Loucy (cell line): ENCODE results near the gene DKK2.

ENCODE experiments used
- H2AFZ ChIP-seq: fragments of 200-600 bp; sonication (generic); 2 replicates; pipeline ENCODE4 v1.6.0; 2016; ENCODE audit warnings: antibody characterized with exemption, mild to moderate bottlenecking, low read length, moderate library complexity
- H3F3A ChIP-seq: fragments of 200-600 bp; 2 replicates; pipeline ENCODE4 v1.6.0; 2016; ENCODE audit warnings: antibody characterized with exemption, low read depth, mild to moderate bottlenecking
- H3K27me3 ChIP-seq: fragments of 200-600 bp; sonication (generic); 2 replicates; pipeline ENCODE4 v1.6.1; 2014; ENCODE audit warnings: low read length, mild to moderate bottlenecking; ENCODE audit not compliant: insufficient read depth, poor library complexity, severe bottlenecking
- H3K36me3 ChIP-seq: fragments of 200-600 bp; sonication (generic); 2 replicates; pipeline ENCODE4 v1.6.1; 2016; ENCODE audit warnings: low read length; ENCODE audit not compliant: insufficient read depth
- H3K4me1 ChIP-seq: fragments of 200-600 bp; sonication (generic); 2 replicates; pipeline ENCODE4 v1.5.1; 2014; ENCODE audit warnings: low read length, mild to moderate bottlenecking; ENCODE audit not compliant: insufficient read depth, poor library complexity, severe bottlenecking
- H3K4me2 ChIP-seq: fragments of 200-600 bp; sonication (generic); 2 replicates; pipeline ENCODE4 v1.6.0; 2014; ENCODE audit warnings: antibody characterized with exemption, low read length, low read depth, mild to moderate bottlenecking; ENCODE audit not compliant: poor library complexity, severe bottlenecking
- H3K4me3 ChIP-seq: fragments of 200-600 bp; sonication (generic); 2 replicates; pipeline ENCODE4 v1.5.1; 2014; ENCODE audit warnings: low read length, mild to moderate bottlenecking, mixed read lengths; ENCODE audit not compliant: poor library complexity, severe bottlenecking
- H3K79me2 ChIP-seq: fragments of 200-600 bp; sonication (generic); 2 replicates; pipeline ENCODE4 v1.6.1; 2014; ENCODE audit warnings: low read length; ENCODE audit not compliant: insufficient read depth
- H3K9ac ChIP-seq: fragments of 200-600 bp; sonication (generic); 2 replicates; pipeline ENCODE4 v1.6.0; 2014; ENCODE audit warnings: mild to moderate bottlenecking, low read depth, low read length, moderate library complexity; ENCODE audit not compliant: poor library complexity, severe bottlenecking
- H3K9me2 ChIP-seq: fragments of 200-600 bp; sonication (generic); replicated peaks from 2 replicates; pipeline ENCODE4 v1.6.1; 2016; ENCODE audit warnings: low read depth, low read length, mixed read lengths
- H3K9me3 ChIP-seq: fragments of 200-600 bp; sonication (generic); 2 replicates; pipeline ENCODE4 v1.6.1; 2014; ENCODE audit warnings: mild to moderate bottlenecking, antibody characterized with exemption, low read length, low read depth; ENCODE audit not compliant: insufficient read depth
- H4K20me1 ChIP-seq: fragments of 200-600 bp; sonication (generic); 2 replicates; pipeline ENCODE4 v1.6.0; 2014; ENCODE audit warnings: antibody characterized with exemption, low read length, mild to moderate bottlenecking; ENCODE audit not compliant: insufficient read depth, poor library complexity, severe bottlenecking
- CTCF ChIP-seq: fragments of 200-600 bp; sonication (generic); conservative IDR thresholded peaks from 2 replicates; pipeline ENCODE4 v1.5.1; 2014; ENCODE audit warnings: mild to moderate bottlenecking, antibody characterized with exemption, low read length
- EZH2phosphoT487 ChIP-seq: fragments of 200-600 bp; IDR thresholded peaks from 2 replicates; pipeline ENCODE4 v1.6.1; 2018; ENCODE audit warnings: antibody characterized with exemption, mild to moderate bottlenecking, moderate library complexity, borderline replicate concordance

The DKK2 gene

GRCh38 chr4:106906728-106907127 is 129.4 kb downstream of the DKK2 start:
- Histone ChIP-seq H3K9me2 (no peaks in the 10 kb centered on the region), H3K4me3 (no peak overlapping the region), H3K9ac (no peak overlapping the region), H3K36me3 (no peaks in the 10 kb centered on the region), H3F3A (no peaks in the 10 kb centered on the region), H3K79me2 (no peaks in the 10 kb centered on the region), H2AFZ (no peak overlapping the region), H3K4me1 (no peaks in the 10 kb centered on the region), H3K27me3 (no peaks in the 10 kb centered on the region), H3K9me3 (no peaks in the 10 kb centered on the region), H3K4me2 (no peak overlapping the region), H4K20me1 (no peaks in the 10 kb centered on the region)
- TF ChIP-seq EZH2phosphoT487 (no peak), CTCF (no peak)

- no peaks in the 10 kb centered on the region for H3K4me1 ChIP-seq
- H3K36me3 ChIP-seq, result no peaks in the 10 kb centered on the region
- no peak overlapping the region for H3K4me3 ChIP-seq
- no peaks in the 10 kb centered on the region for H3K9me2 ChIP-seq
- no peak overlapping the region for H3K9ac ChIP-seq
- H4K20me1 ChIP-seq, result no peaks in the 10 kb centered on the region
- H3K27me3 ChIP-seq, result no peaks in the 10 kb centered on the region
- no peak overlapping the region for H3K4me2 ChIP-seq
- H3K9me3 ChIP-seq, result no peaks in the 10 kb centered on the region
- TF ChIP-seq CTCF (peak; percentile 99), EZH2phosphoT487 (no peak)
- no peaks in the 10 kb centered on the region for H3K79me2 ChIP-seq
- H2AFZ ChIP-seq, result no peak overlapping the region
- H3F3A ChIP-seq, result no peaks in the 10 kb centered on the region
These were observed 137.4 kb downstream of the DKK2 start for GRCh38 chr4:106898621-106899230.

- no peaks in the 10 kb centered on the region for H3K9me3 ChIP-seq
- H2AFZ ChIP-seq, result no peak overlapping the region
- no peak overlapping the region for H3K4me3 ChIP-seq
- no peaks in the 10 kb centered on the region for H3K27me3 ChIP-seq
- no peaks in the 10 kb centered on the region for H3K9me2 ChIP-seq
- H3K4me1 ChIP-seq, result no peaks in the 10 kb centered on the region
- H3K4me2 ChIP-seq, result no peak overlapping the region
- no peaks in the 10 kb centered on the region for H3F3A ChIP-seq
- H3K79me2 ChIP-seq, result no peaks in the 10 kb centered on the region
- no peak for TF ChIP-seq CTCF
- no peak for TF ChIP-seq EZH2phosphoT487
- no peak overlapping the region for H3K9ac ChIP-seq
- H4K20me1 ChIP-seq, result no peaks in the 10 kb centered on the region
- no peaks in the 10 kb centered on the region for H3K36me3 ChIP-seq
These were observed 142.2 kb downstream of the DKK2 start for GRCh38 chr4:106893903-106894302.
